ENCODE measurements around the gene TENT5A. TPM values are rescaled to one million over a fixed set of nuclear protein-coding genes. Genes with fewer than 3 reads are reported as not detected.

Gene TENT5A
- polyA plus RNA-seq, 4 donors, result 3.4 to 4.7 (median 4.5) TPM

GRCh38 chr6:81772741-81773140, 20.3 kb upstream of the TENT5A start:
- DNase-seq (ENCODE audit: low read depth in 4 of 4, low spot score in 2 of 4), result no peak

DNA sequence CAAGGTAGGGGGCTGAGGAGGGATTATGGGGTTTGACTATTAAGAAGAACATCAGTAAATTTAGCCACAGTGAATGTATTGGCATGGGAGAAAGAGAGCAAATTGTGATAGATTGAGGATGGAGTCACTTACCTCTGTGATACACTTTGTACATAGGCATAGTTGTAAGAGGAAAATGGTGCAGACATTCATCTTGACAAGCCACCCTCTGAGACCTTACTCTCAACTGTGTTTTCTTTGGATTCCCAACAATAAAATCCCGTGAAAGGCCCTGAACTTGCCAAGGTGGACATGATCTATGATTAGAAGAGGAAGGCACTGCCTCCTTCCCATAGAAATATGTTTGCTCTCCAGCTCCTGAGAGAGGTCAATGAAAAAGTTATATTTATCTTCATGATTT, 18.6 kb upstream of the TENT5A start:
- DNase-seq (ENCODE audit: low read depth in 4 of 4, low spot score in 2 of 4), result no peak

GRCh38 chr6:81770381-81770780, 17.9 kb upstream of the TENT5A start:
- DNase-seq (ENCODE audit: low read depth in 4 of 4, low spot score in 2 of 4), result no peak

GRCh38 chr6:81769824-81770223, 17.3 kb upstream of the TENT5A start:
- DNase-seq (ENCODE audit: low read depth in 4 of 4, low spot score in 2 of 4), result no peak

GRCh38 chr6:81768150-81768942, 15.9 kb upstream of the TENT5A start:
- no peak for DNase-seq (ENCODE audit: low read depth in 4 of 4, low spot score in 2 of 4)

- no peak for DNase-seq (ENCODE audit: low read depth in 4 of 4, low spot score in 2 of 4)
Observed at GRCh38 chr6:81767163-81767891, 14.8 kb upstream of the TENT5A start.

- peak in 1 of 4 donors; percentile 20 for DNase-seq (ENCODE audit: low read depth in 4 of 4, low spot score in 2 of 4)
Observed at GRCh38 chr6:81766482-81767069, 14.1 kb upstream of the TENT5A start.

- DNase-seq (ENCODE audit: low read depth in 4 of 4, low spot score in 2 of 4), result no peak
Observed at GRCh38 chr6:81764531-81764930, 12.1 kb upstream of the TENT5A start.

DNA sequence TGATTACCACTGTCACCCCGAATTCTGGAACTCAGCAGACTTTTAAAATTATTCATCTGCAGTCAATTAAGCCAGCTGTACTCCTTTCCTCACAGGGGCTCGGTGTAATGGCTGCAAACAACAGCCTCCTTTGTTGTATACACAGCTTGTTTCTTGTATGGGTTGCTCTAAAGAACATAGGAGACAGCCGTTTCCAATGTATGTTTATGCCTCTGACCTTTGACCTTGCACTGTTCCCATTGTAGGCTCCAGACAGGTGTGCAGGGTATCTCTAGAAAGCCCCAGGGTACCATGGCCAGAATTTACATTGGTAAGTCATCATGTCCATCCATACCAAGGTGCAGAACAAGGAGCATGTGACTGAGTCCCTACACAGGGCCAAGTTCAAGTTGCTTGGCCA, 11.5 kb upstream of the TENT5A start:
- DNase-seq (ENCODE audit: low read depth in 4 of 4, low spot score in 2 of 4), result no peak

GRCh38 chr6:81763051-81763450, 10.6 kb upstream of the TENT5A start:
- DNase-seq (ENCODE audit: low read depth in 4 of 4, low spot score in 2 of 4), result no peak

- DNase-seq (ENCODE audit: low read depth in 4 of 4, low spot score in 2 of 4), result no peak
Observed at GRCh38 chr6:81762606-81763005, 10.1 kb upstream of the TENT5A start.

- DNase-seq (ENCODE audit: low read depth in 4 of 4, low spot score in 2 of 4), result no peak
Observed at GRCh38 chr6:81762132-81762531, 9.7 kb upstream of the TENT5A start.

GRCh38 chr6:81761197-81761596, 8.7 kb upstream of the TENT5A start:
- no peak for DNase-seq (ENCODE audit: low read depth in 4 of 4, low spot score in 2 of 4)

DNA sequence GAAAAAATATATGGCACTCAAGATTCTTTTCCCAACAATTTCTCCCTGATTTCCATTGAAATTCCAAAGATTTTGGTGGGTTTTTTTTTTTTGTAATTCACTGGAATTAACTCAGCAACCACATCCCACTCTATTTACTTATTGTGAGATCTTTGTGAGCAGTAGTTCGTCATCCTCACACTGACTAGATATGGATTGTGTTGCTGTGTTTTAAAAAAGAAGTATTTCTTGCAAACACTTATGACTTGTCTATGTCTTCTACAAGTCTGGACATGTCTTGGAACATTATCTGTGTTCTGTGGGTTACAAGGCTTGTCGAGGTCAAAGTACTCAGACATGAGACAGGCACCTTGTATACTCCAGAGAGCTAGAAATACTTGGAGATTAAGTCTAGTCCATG, 7.3 kb upstream of the TENT5A start:
- no peak for DNase-seq (ENCODE audit: low read depth in 4 of 4, low spot score in 2 of 4)

GRCh38 chr6:81758221-81758620, 5.7 kb upstream of the TENT5A start:
- DNase-seq (ENCODE audit: low read depth in 4 of 4, low spot score in 2 of 4), result no peak

- DNase-seq (ENCODE audit: low read depth in 4 of 4, low spot score in 2 of 4), result no peak
Observed at GRCh38 chr6:81756690-81757089, 4.2 kb upstream of the TENT5A start.

- no peak for DNase-seq (ENCODE audit: low read depth in 4 of 4, low spot score in 2 of 4)
Observed at GRCh38 chr6:81755551-81755950, 3.1 kb upstream of the TENT5A start.

DNA sequence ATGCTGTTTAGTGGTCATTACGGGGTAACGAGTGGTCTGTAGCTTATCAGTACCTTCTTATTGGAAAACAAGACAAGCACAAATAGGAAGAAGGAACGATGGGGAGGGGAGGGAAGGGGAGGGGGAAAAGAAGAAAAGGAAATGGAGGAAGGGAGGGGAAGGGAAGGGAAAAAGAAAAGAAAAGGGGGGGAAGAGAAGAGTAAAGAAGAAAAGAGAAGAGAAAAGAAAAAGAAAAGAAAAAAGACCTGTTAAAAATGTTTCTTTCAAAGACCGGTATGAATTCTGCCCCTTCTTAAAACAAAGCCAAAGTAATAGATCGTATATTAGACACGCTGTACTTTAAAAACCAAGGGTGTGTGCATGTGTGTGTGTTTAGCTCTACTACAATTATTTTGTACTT, 2.4 kb upstream of the TENT5A start:
- DNase-seq (ENCODE audit: low read depth in 4 of 4, low spot score in 2 of 4), result no peak

DNA sequence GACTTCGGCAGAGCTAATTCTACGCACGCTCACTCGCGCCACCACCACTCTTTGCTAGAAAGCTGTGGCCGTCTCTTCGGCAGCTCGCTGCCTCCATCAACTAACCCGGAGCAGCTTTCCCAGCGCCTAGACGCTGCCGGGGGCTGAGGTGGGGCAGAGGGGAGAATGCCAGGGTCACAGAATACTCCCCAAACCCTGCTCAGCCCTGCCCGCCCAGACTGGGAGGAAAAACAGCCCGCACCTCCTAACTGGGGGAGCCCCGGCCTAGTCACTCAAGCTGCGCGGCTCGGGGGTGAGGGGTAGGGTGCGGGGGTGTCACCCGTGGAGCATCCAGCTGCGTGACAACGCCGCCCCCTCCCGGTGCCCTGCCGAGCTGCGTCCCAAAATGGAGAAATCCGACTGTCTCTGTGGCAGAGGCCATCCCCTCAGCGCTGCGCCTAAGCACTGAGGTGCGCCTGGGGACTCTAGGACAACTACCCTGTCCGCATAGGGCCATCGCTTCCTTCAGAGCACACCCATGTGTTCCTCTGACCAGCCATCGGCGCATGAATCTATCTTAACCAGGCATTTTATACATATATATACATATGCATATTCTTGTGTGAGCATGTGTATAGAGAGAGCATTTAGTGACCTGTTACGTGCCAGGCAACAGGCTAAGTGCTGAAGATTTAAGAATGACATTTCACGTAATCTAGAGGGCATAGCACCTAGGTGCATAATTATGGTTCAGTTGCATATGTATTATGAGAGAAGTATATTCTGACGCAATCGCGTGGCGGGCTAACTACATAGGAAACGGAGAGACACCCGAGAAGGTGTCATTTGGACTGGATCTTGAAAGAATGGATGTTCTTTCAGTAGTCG, 1.5 kb upstream of the TENT5A start:
- DNase-seq (ENCODE audit: low read depth in 4 of 4, low spot score in 2 of 4), result peak in 1 of 4 donors; percentile 38

DNA sequence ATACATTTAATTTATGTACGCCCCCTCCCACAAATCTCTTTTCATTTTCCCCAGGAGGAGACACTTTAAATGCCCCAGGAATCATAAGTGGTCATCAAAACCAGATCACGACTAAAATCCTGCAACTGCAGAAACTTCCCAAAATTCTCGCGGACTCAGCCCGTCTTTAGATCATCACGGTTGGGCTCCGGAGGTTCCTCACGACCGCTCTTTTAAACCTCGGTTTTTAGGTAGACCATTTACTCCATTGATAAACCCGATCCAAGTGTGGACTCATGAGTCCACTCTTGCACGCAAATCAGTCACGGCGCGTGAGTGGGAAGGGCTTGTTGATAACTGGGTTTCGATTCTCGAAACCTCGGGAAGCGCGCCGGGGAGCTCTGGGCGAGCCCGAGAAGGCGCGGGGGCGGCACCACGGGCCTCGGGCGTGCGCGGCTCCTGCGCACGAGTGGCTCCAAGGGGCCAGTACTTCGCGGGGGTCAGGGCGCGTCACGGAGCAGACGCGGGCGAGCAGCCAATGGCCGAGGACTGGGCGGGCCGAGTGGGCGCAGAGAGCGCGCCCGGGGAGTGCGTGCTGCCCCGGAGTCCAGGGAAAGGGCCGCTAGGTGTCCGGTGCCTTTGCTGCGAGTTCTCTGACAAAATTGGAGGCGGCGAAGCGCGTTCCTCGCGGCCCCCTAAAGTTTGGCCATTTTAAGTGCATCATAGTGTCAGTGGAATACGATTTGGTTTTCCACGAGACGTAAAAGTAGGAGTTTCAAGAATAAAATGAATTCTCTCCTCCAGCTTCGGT, 635 bp upstream of the TENT5A start:
- DNase-seq (ENCODE audit: low read depth in 4 of 4, low spot score in 2 of 4), result peak; percentile 48 to 79 (median 54)
